Neural progenitor cell (in vitro differentiated cells): ENCODE data around the gene SON.

ENCODE experiments used
- CTCF ChIP-seq: fragments of 200-600 bp; sonication (generic); IDR thresholded peaks from 2 replicates; pipeline ENCODE4 v1.5.1; 2017; ENCODE audit warnings: antibody characterized with exemption, mild to moderate bottlenecking
- EZH2 ChIP-seq: fragments of 200-600 bp; sonication (generic); IDR thresholded peaks from 2 replicates; pipeline ENCODE4 v1.6.1; 2017; ENCODE audit warnings: antibody characterized with exemption, mild to moderate bottlenecking, moderate library complexity

GRCh38 chr21:33522297-33522952 is 20.4 kb upstream of the SON start:
- no peak for TF ChIP-seq CTCF
- no peak for TF ChIP-seq EZH2
